Epithelial cell of esophagus (primary cell): ENCODE data around the gene KCNG2.

Experiments used
- DNase-seq: peaks from one replicate; pipeline ENCODE4 v3.0.0; 2010; ENCODE audit warnings: low read depth
- H3K4me3 ChIP-seq: 2 replicates; pipeline ENCODE4 v1.5.1; 2011; ENCODE audit warnings: mild to moderate bottlenecking, low read length, control low read depth
- TF ChIP-seq, protein P1 (sequence below): IDR thresholded peaks from 2 replicates; pipeline ENCODE4 v1.5.1; 2011; ENCODE audit warnings: low read depth, mild to moderate bottlenecking, low read length, control low read depth, inconsistent platforms; ENCODE audit not compliant: insufficient read depth; ENCODE audit errors: missing control alignments

Gene KCNG2

DNA sequence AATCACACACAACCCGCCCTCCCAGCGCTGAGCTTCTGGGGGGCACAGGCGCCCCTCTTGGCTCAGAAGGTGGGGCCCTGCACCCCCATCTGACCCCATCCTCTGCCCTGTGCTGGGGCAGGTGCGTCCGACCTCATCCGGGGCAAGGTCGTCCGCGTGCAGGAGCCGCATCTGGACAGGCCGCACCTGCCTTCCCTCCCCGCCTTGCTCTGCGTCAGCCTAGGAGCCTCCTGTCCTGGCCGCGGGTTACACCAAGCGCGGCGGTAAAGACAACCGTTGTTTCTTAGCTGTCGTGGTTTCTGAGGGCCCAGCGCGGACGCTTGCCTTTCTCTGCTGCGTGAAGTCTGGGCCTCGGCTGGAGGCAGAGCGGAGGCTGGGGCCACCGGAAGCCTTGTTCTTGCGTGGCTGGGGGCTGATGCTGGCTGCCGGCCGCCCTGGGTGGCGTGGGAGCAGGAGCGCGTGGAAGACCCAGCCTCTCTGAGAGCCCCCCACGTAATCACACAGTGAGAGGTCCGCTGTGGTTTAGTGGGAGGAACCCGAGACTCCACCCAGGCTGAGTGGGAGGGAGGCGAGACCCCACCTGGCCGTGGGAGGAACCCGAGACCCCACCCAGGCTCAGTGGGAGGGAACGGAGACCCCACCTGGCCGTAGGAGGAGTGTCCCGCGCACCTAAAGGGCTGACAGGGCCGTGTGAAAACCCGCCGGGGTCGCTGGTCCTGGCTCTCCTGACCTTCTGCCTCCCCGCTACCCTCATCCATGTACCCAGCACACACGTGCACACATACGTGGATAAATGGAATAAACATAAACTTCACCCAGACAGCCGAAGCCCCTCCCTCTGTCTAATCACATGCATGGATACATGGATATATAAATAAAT, 51.8 kb downstream of the KCNG2 start:
- TF ChIP-seq, protein P1, sequence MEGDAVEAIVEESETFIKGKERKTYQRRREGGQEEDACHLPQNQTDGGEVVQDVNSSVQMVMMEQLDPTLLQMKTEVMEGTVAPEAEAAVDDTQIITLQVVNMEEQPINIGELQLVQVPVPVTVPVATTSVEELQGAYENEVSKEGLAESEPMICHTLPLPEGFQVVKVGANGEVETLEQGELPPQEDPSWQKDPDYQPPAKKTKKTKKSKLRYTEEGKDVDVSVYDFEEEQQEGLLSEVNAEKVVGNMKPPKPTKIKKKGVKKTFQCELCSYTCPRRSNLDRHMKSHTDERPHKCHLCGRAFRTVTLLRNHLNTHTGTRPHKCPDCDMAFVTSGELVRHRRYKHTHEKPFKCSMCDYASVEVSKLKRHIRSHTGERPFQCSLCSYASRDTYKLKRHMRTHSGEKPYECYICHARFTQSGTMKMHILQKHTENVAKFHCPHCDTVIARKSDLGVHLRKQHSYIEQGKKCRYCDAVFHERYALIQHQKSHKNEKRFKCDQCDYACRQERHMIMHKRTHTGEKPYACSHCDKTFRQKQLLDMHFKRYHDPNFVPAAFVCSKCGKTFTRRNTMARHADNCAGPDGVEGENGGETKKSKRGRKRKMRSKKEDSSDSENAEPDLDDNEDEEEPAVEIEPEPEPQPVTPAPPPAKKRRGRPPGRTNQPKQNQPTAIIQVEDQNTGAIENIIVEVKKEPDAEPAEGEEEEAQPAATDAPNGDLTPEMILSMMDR = no peak
- no peak overlapping the region for H3K4me3 ChIP-seq
- DNase-seq = no peak

GRCh38 chr18:79850731-79851130, 53.0 kb downstream of the KCNG2 start:
- H3K4me3 ChIP-seq = no peak overlapping the region
- no peak for DNase-seq
- TF ChIP-seq, protein P1 = no peak

GRCh38 chr18:79851489-79851888, 53.8 kb downstream of the KCNG2 start:
- DNase-seq = no peak
- TF ChIP-seq, protein P1 = no peak
- no peak overlapping the region for H3K4me3 ChIP-seq

- no peak for DNase-seq
- no peak overlapping the region for H3K4me3 ChIP-seq
- TF ChIP-seq, protein P1 = no peak
Measured at GRCh38 chr18:79851950-79852349, 54.2 kb downstream of the KCNG2 start.

GRCh38 chr18:79852561-79853302, 55.0 kb downstream of the KCNG2 start:
- TF ChIP-seq, protein P1 = no peak
- H3K4me3 ChIP-seq = no peak overlapping the region
- no peak for DNase-seq

DNA sequence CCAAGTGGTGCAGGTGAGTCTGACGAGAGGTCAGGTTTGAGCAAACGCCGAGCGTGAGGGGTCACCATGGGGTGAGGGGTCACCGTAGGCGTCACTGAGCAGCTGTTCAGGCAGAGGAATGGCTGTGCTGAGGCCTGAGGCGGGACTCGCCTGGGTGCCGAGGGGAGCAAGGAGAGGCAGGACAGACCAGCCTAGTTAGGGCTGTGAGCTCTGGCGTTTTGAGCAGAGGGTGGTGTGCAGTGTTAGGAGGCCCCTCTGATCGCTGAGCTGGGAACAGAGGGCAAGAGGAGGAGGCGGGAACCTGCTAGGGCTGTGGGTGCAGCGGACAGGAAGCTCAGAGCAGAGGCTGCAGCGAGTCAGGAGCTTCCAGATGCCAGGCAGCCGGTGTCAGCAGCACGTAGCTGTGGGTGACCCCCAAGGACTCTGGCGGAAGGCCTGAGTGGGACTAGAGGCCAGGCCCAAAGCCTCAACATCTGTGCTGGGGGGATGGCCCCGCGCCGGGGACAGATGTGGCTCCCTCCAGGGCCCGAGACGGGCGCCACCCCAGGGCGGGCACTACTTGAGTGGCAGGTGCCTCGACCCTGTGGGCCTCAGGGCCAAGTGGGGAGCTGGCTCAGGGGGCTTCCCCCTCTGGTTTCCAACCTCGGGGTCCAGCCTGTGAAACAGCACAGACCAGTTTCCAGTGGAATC, 55.7 kb downstream of the KCNG2 start:
- H3K4me3 ChIP-seq = no peak overlapping the region
- TF ChIP-seq, protein P1 = no peak
- DNase-seq = no peak
